OCI-LY7 (cell line): ENCODE results near the gene MICAL3. TPM values are rescaled to one million over a fixed set of nuclear protein-coding genes. Genes with fewer than 3 reads are reported as not detected.

Experiments used
- BruUV-seq: library from RNA; stranded (reverse); fragments of 400-500 nt; replicated peaks from 2 replicates; lab custom pipeline; 2021; lab: Mats Ljungman, UMichigan
- CTCF ChIA-PET: fragments of 300-600 bp; sonication (Branson Sonifier 250); formaldehyde crosslinking; loops from one replicate; lab custom pipeline; 2022; ENCODE audit warnings: antibody characterized with exemption; ENCODE audit not compliant: unreplicated experiment; lab: Charles Lee
- POLR2A ChIA-PET: fragments of 300-600 bp; sonication (Branson Sonifier 250); formaldehyde crosslinking; loops from one replicate; lab custom pipeline; 2022; ENCODE audit warnings: antibody characterized with exemption; lab: Charles Lee
- DNase-seq: peaks from one replicate; pipeline ENCODE4 v3.0.0-alpha.2; 2015; ENCODE audit warnings: low spot score
- H2AFZ ChIP-seq: fragments of 200-600 bp; sonication (generic), shearing (Covaris generic); 2 replicates; pipeline ENCODE4 v1.6.1; 2014; ENCODE audit warnings: mild to moderate bottlenecking, antibody characterized with exemption, low read length, moderate library complexity
- H3K27ac ChIP-seq: fragments of 200-600 bp; sonication (generic); 2 replicates; pipeline ENCODE4 v1.5.1; 2014; ENCODE audit warnings: mixed run types, low read depth, mild to moderate bottlenecking, moderate library complexity, low read length, inconsistent platforms; ENCODE audit not compliant: poor library complexity, severe bottlenecking
- H3K36me3 ChIP-seq: fragments of 200-600 bp; sonication (generic); 2 replicates; pipeline ENCODE4 v1.6.1; 2014; ENCODE audit warnings: mild to moderate bottlenecking, antibody characterized with exemption, low read length, moderate library complexity, mixed read lengths; ENCODE audit not compliant: insufficient read depth
- H3K4me1 ChIP-seq: fragments of 200-600 bp; sonication (generic); 2 replicates; pipeline ENCODE4 v1.5.1; 2014; ENCODE audit warnings: mild to moderate bottlenecking, low read length; ENCODE audit not compliant: insufficient read depth, poor library complexity, severe bottlenecking
- H3K4me2 ChIP-seq: fragments of 200-600 bp; sonication (generic); 2 replicates; pipeline ENCODE4 v1.6.1; 2014; ENCODE audit warnings: mild to moderate bottlenecking, low read length
- H3K4me3 ChIP-seq: fragments of 200-600 bp; sonication (generic); 2 replicates; pipeline ENCODE4 v1.5.1; 2014; ENCODE audit warnings: mild to moderate bottlenecking, low read depth, low read length; ENCODE audit not compliant: poor library complexity, severe bottlenecking
- H3K79me2 ChIP-seq: fragments of 200-600 bp; sonication (generic); 2 replicates; pipeline ENCODE4 v1.6.1; 2016; ENCODE audit warnings: low read depth, mild to moderate bottlenecking, low read length, moderate library complexity, mixed read lengths; ENCODE audit not compliant: insufficient read depth
- H3K9me2 ChIP-seq: fragments of 200-600 bp; sonication (generic); 2 replicates; pipeline ENCODE4 v1.6.1; 2016; ENCODE audit warnings: mild to moderate bottlenecking, low read length, mixed read lengths; ENCODE audit not compliant: insufficient read depth
- H3K9me3 ChIP-seq: fragments of 200-600 bp; sonication (generic); 2 replicates; pipeline ENCODE4 v1.6.1; 2014; ENCODE audit warnings: mild to moderate bottlenecking, mixed run types, low read length, mixed read lengths
- H4K20me1 ChIP-seq: fragments of 200-600 bp; sonication (generic); 2 replicates; pipeline ENCODE4 v1.6.1; 2014; ENCODE audit warnings: mild to moderate bottlenecking, antibody characterized with exemption, low read length, moderate library complexity, mixed read lengths; ENCODE audit not compliant: insufficient read depth
- CTCF ChIP-seq: fragments of 200-600 bp; sonication (generic); conservative IDR thresholded peaks from 2 replicates; pipeline ENCODE4 v1.5.1; 2014; ENCODE audit warnings: mild to moderate bottlenecking, antibody characterized with exemption, low read length, moderate library complexity, mixed read lengths
- EZH2phosphoT487 ChIP-seq: fragments of 200-600 bp; sonication (generic); IDR thresholded peaks from 2 replicates; pipeline ENCODE4 v1.6.1; 2018; ENCODE audit warnings: low read depth, borderline replicate concordance, mild to moderate bottlenecking, mixed run types, antibody characterized with exemption, low read length, moderate library complexity, mixed read lengths
- intact Hi-C: fragments of 100-400 bp; cut with micrococcal nuclease; formaldehyde crosslinking; loops from one replicate; pipeline ENCODE4 v1.10.0; 2022; ENCODE audit not compliant: unreplicated experiment
- total RNA-seq, 2 experiments: library from RNA; depleted of rRNA in 1 of 2; stranded (reverse); fragments of >200 nt in 1 of 2; shearing (Covaris generic) in 1 of 2; gene quantifications; 2 replicates each; pipeline ENCODE4 v1.2.3, GENCODE V29; 2014 to 2022

The MICAL3 gene
- total RNA-seq, 2 experiments from 2014 or later: 80.9 to 210 TPM

- no peaks in the 10 kb centered on the region for H4K20me1 ChIP-seq
- H3K79me2 ChIP-seq: no peaks in the 10 kb centered on the region
- H3K4me1 ChIP-seq: no peaks in the 10 kb centered on the region
- H3K27ac ChIP-seq: no peak overlapping the region
- TF ChIP-seq EZH2phosphoT487 (no peak), CTCF (no peak)
- H3K4me3 ChIP-seq: no peak overlapping the region
- DNase-seq: no peak
- CTCF ChIA-PET: no interaction called here
- BruUV-seq: no TSS peak
- intact Hi-C loops: no loop called here
- H3K9me3 ChIP-seq: no peaks in the 10 kb centered on the region
- H3K36me3 ChIP-seq: peaks cover 98% of the 10 kb centered on the region
- H3K4me2 ChIP-seq: no peak overlapping the region
- POLR2A ChIA-PET: no interaction called here
- no peak overlapping the region for H2AFZ ChIP-seq
- no peaks in the 10 kb centered on the region for H3K9me2 ChIP-seq
Measured at GRCh38 chr22:17869285-17870096, 154.9 kb downstream of the MICAL3 start.

DNA sequence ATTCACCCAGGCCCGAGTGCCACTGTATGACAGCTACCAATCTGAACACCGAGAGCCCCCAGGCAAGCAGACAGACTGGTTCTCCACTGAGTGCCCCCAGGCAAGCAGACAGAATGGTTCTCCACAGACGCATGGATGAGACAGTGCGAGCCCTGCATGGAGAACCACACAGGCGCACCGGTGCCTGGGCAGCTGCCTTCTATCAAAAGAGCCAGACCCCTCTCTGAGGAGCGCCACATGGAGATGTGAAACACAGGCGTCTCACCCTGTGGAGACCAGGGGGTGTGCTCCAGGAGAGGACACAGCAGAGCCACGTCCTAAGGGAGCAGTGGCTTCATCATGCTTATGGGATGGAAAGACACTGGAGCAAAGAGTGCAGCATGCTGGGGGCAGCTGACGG, 155.6 kb downstream of the MICAL3 start:
- intact Hi-C loops: no loop called here
- BruUV-seq: no TSS peak
- CTCF ChIA-PET: no interaction called here

More for the DNA sequence above, 155.6 kb downstream of the MICAL3 start:
- no peak for DNase-seq
- H3K79me2 ChIP-seq: no peaks in the 10 kb centered on the region
- POLR2A ChIA-PET: no interaction called here
- H3K9me3 ChIP-seq: no peaks in the 10 kb centered on the region
- H3K4me3 ChIP-seq: no peak overlapping the region
- no peaks in the 10 kb centered on the region for H3K4me1 ChIP-seq
- no peak overlapping the region for H3K4me2 ChIP-seq
- H2AFZ ChIP-seq: no peak overlapping the region
- peaks cover 98% of the 10 kb centered on the region for H3K36me3 ChIP-seq
- H3K27ac ChIP-seq: no peak overlapping the region
- no peaks in the 10 kb centered on the region for H4K20me1 ChIP-seq
- TF ChIP-seq EZH2phosphoT487: no peak
- no peak for TF ChIP-seq CTCF
- H3K9me2 ChIP-seq: no peaks in the 10 kb centered on the region
